Measurements from ENCODE around the gene CDC40.

CDC40 gene

DNA sequence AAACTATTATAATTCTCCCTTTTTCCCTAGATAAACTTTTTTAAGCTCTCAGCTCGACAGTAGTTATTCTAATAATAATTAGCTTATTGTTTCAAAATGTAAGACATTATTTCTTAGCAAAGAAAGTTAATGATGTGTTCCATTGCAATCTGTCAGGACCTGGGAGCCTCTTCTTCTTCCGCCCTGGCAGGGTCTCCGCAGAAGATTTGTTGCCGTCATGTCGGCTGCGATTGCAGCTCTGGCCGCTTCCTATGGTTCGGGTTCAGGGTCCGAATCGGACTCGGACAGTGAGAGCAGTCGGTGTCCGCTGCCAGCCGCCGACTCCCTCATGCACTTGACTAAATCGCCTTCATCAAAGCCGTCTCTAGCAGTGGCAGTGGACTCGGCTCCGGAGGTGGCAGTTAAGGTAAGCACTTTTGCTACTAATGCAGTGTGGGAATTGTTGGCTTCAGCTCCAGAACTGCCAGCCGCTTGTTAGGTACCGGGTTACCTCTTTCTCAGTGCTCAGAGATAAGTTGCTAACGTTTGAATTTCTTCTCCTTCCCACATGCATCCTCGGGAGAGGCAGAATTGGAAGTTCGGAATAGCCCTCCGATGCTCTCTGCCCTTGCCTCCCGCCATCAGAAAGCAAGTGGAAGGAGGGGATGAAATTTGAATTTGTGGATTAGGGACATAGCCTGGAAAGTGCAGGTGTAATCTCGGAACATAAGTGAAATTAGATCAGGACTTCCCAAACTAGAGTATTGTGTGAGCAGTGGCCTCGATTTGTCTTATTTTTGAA lies at the start of gene CDC40:
TSS of gene CDC40 (plus strand) at position 200 of the 781 bp plus-strand sequence. CDS start at position 218, 18 bp downstream.
- peak; percentile 25 for DNase-seq (ENCODE audit: low read depth)

DNA sequence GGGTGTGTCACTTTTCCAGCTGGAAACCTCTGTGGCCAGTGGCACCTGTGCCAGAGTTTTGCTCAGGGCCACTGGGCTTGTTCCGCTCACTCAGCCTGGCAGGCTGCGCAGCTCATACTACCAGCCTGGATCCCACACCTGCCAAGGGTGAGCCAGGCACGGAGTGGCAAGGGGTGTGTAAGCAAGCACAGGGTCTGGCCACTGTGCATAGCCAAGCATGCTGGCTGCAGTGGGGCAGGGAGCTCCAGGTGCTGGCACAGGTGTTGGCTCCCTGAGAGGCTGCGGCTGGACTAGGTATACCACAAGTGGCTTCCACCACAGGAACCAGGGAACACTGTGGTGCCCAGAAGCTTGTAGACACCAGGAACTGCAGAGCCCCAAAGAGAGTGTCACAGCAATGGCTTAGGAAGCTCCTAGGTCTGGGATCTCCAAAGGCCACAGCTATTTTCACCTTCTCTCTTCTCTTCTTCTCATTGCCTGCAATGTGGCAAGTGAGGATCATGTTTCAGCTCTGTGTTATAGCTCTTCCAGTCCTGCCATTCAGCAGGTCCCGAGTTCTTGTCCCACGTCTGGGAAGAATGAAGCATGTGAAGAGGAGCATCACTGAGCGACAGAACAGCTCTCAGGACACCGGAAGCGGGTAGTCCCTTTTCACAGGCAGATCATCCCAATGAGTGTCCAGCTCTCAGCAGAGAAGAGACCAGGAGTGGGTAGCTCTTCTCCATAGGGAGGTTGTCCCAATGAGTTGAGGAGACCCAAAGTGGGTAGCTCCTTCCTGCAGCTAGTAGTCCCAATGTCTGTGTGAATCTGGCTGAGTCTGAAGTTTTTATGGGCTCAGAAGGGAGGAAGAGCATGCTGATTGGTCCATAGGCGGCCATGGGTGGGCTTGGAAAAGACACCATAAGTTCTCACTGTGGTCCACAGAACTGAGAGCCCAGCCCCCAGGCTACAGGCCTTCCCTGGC lies 42.0 kb upstream of the CDC40 start:
- DNase-seq (ENCODE audit: low read depth): no peak

DNA sequence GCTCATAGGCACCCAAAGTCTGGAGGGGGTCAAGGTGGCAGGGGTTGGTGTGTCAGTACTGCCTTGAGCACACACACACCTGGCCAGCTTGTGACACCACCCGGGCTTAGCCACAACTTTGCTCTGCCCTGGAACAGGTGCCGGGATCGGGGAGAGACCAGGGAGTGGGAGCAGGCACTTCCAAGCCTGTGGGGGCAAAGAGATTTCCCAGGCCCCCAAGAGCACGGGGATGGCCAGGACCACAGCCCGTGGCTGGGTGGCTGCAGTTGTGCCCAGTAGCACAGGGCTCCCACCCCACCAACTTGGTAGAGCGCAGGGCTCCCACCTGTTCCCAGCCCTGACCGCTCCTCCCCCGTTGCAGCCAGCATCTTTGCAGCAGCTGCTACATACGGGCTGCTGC lies 41.2 kb upstream of the CDC40 start:
- no peak for DNase-seq (ENCODE audit: low read depth)

DNA sequence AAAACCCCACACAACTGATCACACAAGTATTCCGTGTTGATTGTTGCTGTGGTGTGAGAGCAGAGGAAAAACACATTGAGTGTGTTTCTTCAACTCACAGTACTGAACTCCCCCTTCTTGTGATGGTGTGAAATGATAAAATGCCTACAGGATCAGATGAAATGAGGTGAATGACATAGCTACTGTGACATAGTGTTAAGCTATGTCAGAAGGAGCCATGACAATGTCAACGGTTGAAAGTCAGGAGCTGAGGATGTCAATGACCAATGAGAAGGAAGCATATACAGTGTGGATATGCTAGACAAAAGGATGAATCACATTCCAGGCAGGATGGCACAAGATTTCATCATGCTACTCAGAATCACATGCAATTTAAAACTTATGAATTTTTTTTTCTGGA lies 39.6 kb upstream of the CDC40 start:
- DNase-seq (ENCODE audit: low read depth): no peak

DNA sequence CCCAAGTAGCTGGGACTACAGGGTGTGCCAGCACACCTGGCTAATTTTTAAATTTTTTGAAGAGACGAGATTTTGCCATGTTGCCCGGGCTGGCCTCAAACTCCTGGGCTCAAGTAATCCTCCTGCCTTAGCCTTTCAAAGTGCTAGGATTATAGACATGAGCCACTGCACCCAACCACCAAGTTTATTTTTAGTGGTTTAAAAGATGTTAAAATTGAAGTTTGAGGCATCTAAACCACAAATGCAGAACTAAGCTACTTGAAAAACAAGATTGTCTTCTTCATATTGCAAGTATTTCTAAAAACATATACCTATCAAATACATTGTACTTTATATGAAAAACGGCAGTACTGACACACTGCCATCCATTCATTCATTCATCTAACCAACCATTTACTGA lies 32.4 kb upstream of the CDC40 start:
- no peak for DNase-seq (ENCODE audit: low read depth)

DNA sequence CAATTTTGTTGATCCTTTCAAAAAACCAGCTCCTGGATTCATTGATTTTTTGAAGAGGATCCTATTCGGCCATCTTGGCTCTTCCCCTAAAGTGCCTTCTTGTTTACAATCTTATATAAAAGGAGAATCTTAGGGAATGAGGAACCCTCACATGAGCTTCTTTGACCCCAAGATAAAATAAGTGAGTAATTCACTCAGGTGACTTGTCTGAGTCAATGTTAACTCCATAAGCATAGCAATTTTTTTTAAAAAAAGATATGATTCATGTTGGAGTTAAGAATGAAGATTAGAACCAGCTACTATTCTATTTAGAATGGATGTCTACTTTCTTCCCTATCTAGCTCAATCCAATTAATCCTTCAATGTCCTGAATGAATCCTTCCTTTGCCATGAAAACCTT lies 21.7 kb upstream of the CDC40 start:
- no peak for DNase-seq (ENCODE audit: low read depth)

DNA sequence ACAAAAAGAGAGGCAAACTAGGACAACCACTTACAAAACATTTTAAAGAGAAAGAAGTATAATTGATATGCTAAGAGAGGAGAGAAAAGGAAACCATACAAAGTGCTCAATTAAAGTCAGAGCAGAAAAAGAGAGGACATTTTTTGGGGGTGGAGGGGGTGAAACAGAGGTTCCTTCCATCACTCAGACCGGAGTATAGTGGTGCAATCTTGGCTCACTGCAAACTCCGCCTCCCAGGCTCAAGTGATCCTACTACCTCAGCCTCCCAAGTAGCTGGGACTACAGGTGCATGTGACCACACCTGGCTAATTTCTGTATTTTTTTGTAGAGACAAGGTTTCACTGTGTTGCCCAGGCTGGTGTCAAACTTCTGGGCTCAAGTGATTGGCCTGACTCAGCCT lies 10.1 kb upstream of the CDC40 start:
- DNase-seq (ENCODE audit: low read depth): no peak

DNA sequence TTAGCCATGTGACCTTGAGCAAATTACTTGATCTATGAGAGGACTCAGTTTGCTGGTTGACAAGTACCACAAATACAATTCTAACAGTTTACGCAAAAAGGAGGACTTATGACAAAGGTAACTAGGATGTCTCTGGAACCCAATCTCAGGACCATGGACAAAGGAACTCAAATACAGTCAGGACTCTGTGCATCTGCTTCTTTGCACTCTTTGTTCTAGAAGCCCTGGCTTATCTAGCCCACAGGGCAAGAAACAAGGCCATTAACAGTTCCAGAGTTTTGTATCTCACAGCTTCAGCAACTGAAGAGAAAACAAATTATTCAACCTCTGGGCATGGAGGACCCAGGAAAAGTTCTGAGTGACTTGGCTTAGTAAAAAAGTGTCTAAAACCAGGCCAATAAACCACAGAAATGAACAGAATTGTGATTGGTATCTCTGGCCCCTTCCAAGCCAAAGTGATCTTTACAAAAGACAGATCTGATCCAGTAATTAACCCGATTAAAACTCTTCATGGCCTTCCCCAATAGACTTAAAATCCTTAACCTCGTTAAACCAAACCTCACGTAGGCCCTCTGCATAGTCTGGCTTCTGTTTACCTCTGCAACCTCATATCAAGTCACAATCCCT lies 6.6 kb upstream of the CDC40 start:
- no peak for DNase-seq (ENCODE audit: low read depth)

DNA sequence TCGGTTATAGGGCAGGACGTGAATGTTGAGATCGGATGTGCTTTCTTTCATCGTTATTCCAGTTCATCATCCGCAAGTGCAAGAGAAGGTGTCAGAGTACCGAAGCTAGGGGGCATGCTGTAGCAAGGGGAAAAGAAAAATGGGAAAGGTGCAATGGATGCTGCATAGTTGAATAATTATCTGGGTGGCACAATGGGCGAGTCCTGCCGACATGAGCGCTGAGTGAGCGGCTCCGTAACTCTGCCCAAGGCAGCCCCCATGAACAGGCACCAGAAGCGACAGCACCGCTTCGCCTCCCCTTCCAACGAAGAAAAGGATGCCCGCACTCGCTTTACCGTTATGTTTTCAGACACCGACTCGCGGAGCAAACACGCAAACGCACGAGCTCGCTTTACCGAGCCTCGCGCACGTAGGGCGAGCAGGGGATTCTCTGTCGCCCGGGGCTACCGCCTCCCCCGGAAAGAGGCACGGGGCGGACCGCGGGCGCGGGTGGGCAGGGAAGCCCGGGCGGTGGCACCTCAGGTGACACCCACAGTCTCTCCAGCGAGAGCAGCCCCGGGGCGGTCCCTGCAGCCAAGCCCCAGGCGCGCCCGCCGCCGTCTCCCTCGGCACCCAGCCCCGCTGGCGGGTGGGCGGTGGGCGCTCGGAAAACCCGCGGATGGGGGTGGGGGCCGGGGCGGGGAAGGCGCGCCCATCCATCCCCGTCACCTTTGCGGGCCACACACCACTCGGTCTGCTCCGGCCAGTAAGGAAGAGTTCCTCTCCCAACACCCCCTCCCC lies 1.4 kb upstream of the CDC40 start:
- DNase-seq (ENCODE audit: low read depth): peak; percentile 20

DNA sequence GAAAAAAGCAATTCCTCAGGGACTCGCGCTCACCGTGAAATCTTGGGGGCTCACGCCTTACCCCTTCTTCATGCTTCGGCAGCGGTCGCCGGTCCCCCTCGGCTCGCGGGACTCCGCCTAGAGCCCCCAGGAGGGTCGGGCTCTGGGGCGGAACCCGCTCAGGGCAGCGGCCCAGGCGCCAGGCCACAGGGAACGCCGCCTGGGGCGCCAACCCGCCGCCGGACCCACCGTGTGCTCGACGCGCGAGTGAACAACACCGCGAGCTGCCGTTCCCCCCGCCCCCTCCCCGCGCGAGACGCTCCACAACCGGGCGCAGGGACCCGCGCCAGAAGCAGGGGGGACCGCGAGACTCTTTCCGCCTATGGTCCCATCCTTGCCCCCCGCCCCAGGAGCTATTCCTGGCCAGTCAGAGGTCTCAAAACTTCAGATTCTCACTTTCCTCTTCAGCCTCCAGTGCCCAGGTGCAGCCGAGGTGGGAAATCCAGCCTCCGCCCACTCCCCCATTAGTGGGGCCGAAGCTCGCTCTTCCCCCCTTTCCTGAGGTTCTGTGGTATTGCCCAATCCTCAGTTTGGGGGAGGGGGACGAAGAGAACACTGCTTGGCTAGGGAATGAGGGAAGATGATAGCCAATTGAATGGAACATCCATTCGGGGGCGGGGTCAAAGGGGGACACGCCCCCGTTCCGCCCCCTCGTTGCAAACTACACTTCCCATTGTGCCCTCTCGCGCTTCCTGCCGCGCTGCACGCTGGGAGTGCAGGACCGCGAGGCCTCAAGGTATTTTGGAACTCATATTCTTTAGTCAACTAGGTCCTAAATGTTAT lies 610 bp upstream of the CDC40 start, which contains the start of gene WASF1:
TSS of gene WASF1 (minus strand) at position 265 of the 822 bp plus-strand sequence. CDS start 52,069 bp downstream, outside the sequence.
- peak; percentile 76 for DNase-seq (ENCODE audit: low read depth)

DNA sequence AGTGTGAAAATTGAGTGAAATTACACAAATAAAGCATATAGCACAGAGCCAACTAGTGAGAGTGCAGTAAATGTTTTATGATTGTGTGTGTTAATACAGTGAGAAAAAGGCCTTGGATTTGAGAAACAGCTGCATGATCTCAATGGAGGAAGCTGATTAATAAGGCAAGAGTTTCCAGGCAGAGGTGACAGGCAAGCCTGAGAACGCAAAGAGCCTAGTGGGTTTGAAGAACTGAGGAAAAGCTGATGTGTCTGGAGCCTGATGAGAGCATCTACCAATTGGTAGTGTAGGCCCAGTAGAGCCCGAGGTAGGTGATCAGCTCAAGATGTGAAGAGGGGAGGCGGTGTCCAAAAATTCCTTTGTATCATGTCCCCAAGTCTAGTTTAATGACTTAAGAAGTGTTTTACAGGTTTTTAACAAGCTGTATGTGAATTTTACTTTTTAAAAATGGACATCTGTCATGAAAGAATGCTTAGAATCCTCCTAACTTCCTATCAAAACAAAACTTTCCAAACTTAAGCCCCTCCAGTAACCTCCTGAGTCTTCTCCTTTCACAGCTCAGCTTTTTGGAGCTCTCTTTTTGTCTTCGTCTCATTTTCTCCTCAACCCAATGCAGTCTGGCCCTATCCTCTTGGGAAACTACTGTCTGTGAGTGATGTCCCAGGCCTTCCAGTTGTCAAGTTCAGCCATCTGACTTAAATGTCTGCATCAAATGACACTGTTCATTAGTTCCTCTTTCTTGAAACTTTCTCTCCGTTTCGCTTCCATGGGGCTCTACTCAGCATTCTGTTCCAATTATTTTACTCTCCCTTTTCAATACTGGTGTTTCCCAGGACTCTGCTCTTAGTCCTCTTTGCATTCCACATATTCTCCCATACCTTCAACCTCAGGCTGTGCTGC lies 1.2 kb downstream of the CDC40 start:
- no peak for DNase-seq (ENCODE audit: low read depth)

DNA sequence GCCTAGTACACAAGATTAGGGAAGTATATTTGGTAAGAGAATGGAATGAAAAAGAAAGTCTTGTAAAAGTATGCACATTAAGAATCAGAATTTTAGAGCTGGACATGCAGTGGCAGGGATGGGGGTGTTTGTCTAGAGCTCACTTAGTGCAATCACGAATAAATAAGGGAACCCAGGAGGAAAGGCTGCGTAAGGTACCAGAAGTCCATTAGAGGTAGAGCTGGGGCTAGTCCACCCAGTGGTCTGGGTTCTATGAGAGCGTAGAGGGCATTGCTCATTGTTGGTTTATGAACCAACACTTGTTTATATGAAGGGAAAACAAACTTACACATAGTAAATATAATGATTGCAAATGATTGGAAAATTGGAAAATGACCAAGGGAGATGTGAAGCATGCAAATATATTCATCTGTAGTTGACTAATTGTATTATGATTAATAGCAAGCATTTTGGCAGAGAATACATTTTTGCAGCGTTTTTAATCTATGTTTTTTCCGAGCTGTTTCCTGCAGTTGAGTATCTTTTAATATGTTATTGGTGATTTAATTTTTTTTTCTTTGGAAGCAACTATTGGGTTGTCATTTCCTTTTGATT lies 3.2 kb downstream of the CDC40 start:
- DNase-seq (ENCODE audit: low read depth): no peak

DNA sequence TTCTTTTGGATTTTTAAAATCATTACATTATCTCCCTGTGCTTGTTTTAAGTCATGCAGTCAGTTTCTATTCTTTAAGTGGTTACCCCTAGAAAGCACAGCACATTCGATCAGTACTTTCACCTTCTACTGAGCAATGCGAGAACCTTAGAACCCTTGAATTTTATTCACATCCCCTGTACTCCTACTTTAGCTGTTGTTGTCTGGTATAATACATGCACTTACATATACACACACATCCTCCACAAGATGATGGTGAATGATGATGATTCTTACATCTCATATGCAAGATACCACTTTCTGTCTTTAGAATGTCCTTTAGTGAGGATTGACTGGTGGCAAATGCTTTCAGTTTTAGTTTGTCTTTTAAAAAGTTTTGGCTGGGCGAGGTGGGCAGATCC lies 5.7 kb downstream of the CDC40 start:
- no peak for DNase-seq (ENCODE audit: low read depth)

DNA sequence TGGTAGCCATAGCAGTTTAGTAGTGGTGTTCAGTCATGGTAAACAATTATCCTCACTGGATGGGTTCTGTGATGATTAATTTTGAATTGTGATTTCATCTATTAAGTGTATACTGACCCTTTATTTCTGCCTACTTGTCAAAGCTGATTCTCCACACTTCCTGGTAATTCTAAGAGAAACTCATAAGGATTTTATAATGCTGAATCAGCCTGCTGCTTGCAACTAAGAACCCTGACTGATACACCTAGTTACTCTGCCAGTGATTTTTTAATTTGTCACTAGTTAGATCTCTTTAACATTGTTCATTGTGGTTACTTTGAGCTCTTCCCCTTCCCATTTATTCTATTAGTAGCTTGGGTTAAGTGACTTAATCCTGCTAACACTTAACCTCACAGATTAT lies 8.6 kb downstream of the CDC40 start:
- DNase-seq (ENCODE audit: low read depth): no peak

DNA sequence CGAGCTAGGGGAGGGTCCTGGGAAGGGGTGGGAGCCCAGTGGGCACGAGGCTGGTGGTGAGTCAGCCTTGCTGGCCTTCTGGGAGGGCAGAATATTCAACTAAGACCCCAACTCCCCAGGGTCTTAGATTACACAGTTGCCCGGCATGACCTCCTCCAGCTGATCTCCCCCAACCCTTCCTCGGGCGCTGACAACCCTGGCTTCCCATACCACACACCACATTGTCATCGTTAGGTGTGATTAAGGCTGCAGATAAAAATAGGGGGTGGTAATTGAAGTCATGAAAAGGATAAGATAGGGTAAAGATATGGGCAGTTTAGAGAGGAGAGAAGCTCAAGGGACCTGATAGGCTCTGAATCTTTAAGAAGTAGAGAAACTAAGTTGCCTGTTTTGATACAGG lies 10.5 kb downstream of the CDC40 start:
- no peak for DNase-seq (ENCODE audit: low read depth)

DNA sequence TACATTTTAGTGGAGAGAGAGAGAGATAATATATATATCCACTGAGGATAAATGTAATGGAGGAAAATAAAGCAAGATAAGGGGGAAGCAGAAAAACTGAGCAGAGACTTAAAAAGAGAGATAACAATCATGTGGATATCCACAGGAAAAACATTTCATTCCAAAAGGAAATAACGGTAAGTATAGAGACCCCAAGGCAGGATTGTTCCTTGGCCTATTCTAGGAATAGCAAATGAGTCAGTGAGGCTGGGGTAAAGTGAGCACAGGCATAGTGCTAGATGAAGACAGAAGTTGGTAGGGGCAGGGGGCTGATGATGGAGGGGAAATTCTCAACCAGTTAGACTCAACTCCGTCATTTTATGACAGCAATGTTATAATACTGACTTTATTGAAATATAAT lies 11.2 kb downstream of the CDC40 start:
- DNase-seq (ENCODE audit: low read depth): no peak

DNA sequence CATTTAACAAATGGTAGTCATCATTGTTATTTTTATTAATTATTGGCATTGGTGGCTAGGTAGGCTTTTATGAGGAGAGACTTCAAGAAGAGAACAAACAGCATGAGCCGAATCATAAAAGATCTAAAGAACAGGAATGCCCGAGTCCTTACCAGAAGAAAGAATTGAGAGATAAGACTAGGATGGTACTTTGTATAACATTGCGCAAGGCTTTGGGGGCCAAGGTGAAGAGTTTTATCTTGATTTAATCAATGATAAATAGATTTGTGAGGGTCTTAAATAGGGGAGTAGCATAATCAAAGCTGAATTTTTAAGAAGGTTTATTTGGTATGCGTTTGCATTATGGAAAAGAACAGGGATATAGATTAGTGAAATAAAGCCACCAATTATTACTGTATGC lies 15.4 kb downstream of the CDC40 start:
- no peak for DNase-seq (ENCODE audit: low read depth)

DNA sequence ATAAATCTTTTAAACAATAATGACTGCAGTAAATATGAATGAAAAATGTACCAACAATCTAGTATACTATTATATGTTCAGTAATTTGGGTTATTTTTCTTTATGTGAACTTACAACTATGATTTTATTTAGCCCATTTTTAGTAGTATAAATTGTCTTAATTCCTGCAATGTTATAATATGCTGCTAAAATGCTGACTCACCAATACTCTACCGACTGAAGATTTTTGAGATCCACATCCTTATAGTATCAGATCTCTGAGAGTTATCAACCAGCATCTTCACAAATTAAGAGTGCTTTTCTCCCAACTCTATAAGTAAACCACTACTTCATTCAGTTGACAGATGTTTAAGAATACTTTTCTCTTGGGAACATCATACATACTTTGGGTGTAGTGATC lies 16.6 kb downstream of the CDC40 start:
- DNase-seq (ENCODE audit: low read depth): no peak

DNA sequence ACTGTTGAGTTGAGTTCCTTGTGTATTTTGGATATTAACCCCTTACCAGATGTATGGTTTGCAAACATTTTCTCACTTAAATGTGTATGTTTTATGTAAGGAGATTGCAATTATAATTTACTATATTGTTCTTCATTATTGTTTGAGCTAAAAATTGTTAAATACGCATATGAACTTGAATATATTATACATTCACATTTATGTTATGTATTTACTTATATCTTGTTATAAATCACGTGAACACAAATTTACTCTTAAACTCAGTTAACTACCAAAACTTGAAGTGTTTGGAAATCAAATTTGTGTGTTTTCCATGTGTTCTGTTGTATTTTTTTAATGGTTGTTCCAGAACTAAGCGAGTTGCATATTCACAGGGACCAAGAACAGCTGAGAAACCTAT lies 18.3 kb downstream of the CDC40 start:
- no peak for DNase-seq (ENCODE audit: low read depth)

All from stimulated activated CD8-positive, alpha-beta memory T cell treated with anti-CD3 and anti-CD28 coated beads, Interleukin-7, amount 100 ng/mL, for 24 hours (primary cell).